Measurements from ENCODE around the gene PRKACA.
"Not testable (repeated sequence)": the region's sequence is repeated elsewhere in the genome, so short reads cannot be mapped to it uniquely, and the experiment has no call there.

PRKACA gene

DNA sequence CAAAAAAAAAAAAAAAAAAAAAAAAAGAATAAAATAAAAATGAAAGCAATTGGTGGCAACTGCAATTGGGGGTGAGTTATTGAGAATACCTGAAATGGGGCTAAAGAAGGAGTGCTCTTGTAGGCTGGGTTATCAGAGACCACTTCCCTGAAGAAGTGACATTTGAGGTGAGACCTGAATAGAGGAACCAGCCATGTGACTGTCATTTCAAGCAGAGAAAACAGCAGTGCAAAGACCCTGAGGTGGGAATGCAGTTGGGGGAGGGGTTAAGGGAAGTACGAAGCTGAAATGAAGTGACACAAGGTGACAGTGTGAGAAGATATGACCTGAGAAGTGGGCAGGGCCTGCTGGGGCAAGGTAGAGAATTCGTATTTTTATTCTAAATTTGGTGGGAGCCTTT lies 51.4 kb downstream of the PRKACA start:
- DNase-seq (ENCODE audit: low spot score): no peak

DNA sequence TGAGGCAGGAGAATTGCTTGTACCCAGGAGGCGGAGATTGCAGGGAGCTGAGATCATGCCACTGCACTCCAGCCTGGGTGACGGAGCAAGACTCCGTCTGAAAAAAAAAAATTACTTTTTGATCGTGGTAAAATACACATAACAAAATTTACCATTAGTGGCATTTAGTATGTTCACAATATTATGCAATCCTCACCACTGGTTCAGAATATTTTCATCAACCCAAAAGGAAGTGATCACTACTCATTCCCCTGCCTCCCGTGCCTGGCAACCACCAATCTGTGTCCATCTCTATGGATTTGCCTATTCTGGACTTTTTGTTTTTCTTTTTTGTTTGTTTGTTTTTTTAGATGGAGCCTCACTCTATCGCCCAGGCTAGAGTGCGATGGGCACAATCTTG lies 54.5 kb downstream of the PRKACA start:
- no peak for DNase-seq (ENCODE audit: low spot score)

DNA sequence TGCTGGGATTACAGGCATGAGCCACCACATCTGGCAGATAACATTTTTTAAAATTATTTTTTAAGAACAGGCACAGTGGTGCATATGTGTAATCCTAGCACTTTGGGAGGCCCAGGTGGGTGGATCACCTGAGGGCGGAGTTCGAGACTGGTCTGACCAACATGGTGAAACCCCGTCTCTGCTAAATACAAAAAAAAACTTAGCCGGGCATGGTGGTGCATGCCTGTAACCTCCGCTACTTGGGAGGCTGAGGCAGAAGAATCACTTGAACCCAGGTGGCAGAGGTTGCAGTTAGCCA lies 55.1 kb downstream of the PRKACA start:
- DNase-seq (ENCODE audit: low spot score): no peak

DNA sequence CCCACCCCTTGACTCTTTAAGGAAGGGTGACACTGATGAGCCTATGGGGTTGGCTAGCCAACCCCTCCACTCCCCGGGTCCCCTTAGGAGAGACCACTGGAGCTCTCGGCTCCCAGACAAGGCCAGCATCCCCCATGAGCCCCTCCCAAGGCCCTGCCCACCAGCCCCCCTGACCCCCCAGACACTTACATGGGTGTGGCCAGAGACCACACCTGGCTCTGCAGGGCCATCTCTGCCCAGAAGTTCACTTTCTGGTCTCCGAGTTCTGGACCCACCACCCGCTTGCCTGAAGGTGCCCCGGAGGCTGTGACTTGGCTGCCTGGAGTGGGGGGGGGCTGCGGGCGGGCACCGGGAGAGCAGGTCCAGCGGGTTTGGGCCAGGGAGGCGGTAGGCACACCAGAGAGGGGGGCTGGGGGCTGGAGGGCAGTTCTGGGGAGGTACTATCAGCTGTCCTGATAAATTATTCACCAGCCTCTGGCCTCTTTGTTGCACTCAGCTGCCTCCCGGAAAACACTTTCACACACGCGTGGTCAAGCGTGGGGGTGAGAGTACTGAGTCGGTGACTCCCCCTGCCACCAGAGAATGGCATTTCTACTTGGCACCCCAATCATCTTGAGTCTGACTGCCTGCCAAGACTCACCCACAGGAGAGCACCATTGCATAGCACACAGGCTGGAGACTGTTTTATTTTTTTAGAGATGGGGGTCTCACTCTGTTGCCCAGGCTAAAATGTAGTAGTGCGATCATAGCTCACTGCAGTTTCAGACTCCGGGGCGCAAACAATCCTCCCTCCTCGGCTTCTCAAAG lies 55.6 kb downstream of the PRKACA start, which contains the start of gene PALM3:
PALM3 (minus strand) TSS at position 326 of the 807 bp plus-strand sequence; CDS start at position 230, 96 bp downstream.
- DNase-seq (ENCODE audit: low spot score): no peak

DNA sequence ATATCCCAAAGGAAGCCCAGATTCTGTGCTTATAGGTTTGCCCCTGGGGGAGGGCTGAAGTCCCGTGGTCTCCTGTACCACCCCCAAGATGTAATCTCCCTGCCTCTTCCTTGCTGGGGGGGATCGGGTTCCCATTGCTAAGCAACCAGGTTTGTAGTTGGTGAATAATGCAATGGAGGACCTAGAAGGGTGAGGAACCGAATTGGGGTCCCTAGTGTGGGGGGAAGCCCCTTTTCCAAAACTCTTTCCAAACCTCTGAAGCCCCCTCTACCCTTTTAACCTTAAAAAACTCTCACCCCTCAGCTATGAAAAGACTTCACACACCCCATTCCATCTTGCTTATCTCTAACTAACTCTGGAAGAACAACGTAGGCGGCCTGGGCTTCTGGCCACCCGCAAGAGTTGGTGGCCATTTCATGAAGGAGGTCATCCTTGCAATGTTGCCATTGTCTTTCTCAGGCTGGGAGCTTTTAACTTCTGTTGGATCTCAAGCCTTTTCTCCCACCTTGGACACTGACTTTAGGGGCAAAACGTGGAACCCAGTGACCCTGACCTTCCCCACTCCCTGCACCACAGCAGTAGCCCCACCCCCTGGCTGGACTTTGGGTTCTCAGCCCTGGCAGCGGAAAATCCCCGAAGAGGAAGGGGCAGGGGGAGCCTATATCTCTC lies 56.3 kb downstream of the PRKACA start:
- DNase-seq (ENCODE audit: low spot score): no peak

DNA sequence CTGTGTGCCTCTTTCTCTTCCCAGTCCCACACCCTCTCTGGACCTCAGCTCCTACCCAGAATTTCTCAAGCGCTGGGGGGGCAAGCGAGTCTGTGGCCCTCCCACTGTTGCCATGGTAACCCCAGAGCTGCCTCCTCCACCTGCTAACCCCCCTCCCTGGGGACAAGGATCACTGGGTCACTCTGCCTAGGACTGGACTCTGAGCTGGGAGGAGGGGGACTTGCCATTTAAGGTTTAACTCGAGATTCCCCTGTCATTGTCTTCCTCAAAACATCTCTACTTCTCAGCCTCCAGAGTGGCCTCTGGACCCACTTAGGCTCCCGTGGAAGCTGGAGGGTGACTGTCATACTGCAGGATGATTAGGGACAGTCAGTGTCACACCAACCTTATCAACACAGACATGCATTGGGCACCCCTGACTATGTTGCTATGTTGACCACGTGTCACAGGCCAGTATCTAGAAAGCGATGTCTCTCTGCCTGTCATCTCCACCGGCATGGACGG lies 57.9 kb downstream of the PRKACA start:
- DNase-seq (ENCODE audit: low spot score): peak; percentile 47

DNA sequence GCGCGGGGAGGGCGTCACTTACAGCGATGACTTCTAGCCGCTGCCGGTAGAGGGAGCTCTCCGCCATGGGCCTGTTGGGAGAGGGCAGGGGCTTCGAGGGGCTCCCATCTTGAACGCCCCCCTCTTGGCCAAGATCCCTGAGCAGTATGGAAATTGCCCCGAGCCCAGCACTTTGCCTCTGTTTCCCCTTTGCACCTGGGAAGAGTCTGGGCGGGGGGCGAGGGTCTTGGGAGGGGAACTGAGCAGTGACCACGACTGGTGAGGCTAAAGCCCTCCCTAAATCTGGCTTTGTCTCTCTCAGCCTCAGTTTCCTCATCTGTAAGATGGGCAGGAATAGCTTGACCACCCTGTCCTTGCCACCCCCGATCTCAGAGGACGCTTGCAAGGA lies 58.5 kb downstream of the PRKACA start:
- peak; percentile 26 for DNase-seq (ENCODE audit: low spot score)

DNA sequence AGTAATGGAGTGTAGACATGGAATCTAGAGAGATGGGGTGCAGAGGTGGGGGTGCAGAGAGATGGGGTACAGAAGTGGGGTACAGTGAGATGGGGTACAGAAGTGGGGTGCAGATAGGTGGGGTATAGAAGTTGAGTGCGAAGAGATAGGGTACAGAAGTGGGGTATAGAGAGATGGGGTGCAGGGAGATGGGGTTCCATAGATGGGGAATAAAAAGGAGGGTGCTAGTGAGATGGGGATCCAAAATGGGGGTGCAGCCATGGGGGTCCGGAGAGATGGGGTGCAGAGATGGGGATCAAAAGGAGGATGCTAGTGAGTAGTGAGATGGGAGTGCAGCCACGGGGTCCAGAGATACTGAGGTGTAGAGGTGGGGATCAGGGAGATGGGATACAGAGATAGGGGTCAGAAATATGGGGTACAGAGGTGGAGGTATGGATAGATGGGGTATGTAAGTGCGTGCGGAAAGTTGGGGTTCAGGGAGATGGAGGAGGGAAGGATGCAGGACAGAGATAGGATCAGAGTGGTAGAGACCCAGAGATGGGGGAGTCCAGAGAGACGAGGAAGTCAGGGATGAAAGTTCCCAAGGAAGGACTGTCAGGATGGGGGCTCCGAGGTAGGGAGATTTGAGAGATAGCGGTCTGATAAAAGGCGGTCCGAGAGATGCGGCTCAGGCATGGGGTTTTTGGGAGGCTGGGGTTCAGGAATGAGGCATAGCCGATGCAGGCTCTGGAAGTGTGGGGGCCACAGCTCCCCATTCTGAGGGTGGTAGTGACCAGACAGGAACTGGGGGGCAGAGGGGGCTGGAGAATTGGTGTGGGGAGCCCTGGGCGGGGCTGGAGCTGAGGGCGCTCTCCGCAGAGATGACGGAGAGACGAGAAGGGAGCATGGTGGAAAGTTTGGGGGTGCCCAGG lies 59.1 kb downstream of the PRKACA start:
- DNase-seq (ENCODE audit: low spot score): no peak

DNA sequence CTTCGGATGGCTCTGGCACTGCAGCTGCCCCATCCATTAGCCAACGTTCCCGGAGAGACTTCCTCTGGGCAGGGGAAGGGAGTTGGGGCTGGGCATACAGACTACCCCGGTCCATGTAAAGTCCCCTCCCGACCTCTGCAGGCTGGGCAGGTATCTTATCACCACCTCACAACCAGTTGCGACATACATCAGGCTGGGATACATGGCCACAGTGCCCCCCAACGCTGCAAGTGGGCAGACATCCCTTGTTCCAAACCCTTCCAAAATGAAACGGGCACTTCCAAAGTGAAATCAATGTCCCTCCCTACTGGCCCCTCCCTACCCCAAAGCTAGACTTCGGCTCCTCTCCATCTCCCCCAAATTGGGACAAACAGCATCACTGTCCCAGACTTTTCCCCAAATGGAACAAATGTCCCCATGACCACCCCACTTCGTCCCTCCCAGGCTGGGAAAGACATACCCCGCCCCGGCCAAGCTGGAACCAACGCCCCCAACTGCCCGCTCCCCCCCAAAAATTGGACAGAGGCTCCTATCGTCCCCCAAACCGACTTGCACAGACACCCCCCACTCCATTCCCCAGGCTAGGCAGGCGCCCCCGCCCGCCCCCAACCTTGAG lies 60.7 kb downstream of the PRKACA start:
- DNase-seq (ENCODE audit: low spot score): no peak

DNA sequence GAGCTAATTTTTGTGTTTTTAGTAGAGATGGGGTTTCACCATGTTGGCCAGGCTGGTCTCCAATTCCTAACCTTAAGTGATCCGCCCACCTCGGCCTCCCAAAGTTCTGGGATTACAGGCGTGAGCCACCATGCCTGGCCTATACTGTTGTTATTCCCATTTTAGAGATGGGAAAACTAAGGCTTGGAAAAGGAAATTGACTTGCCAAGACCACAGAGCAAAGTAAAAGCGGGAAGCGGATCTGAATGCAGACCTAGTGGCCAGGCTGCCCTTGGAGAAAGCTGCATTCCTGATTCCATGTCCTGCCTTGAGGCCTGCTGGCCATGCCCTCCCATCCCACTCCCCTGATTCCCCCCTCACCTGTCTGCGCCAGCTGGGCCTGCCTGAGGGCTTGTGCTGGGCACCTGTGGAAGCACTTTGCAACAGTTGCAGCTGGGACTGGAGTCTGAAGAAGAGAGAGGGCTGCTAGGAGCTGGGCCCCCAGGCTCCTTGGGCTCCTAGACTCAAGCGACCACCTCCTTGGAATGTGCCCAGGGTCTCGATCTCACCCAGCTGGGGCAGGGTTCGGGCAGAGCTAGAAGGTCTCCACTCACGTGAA lies 61.4 kb downstream of the PRKACA start:
- DNase-seq (ENCODE audit: low spot score): no peak

DNA sequence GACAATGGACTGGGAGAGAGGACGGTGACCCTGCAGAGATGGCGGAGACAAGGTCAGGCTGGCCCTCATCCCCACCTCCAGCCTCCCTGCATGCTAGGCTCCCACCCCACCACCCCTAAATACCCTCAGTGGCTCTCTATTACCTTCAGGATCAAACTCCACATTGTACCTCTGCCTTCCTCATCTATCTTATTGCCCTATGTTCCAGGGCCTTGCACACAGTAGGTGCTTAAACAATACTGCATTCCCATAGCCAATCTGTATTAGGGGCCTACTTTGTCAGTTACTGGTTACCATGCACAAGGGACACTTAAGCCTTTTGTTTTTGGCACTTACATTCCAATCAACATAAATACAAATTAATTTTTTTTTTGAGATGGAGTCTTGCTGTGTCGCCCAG lies 62.2 kb downstream of the PRKACA start:
- no peak for DNase-seq (ENCODE audit: low spot score)

DNA sequence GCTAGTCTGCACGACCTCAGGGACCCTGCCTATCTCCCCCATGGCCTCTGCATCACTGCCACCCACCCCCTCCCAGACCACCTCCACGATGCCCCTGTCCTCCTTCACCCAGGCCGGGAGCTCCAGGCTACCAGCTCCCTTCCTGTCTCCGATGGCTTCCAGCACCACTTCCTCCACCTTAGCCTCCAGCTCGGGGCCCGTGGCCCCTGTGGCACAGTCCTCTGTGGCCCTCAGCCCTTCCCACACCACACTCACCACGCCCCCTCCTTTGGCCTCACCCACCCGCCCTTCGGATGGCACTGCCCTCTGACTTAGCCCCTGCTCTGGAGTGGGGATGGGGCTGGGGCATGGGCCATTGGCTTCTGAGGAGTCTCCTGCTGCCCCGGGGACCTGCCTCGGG lies 62.8 kb downstream of the PRKACA start:
- no peak for DNase-seq (ENCODE audit: low spot score)

DNA sequence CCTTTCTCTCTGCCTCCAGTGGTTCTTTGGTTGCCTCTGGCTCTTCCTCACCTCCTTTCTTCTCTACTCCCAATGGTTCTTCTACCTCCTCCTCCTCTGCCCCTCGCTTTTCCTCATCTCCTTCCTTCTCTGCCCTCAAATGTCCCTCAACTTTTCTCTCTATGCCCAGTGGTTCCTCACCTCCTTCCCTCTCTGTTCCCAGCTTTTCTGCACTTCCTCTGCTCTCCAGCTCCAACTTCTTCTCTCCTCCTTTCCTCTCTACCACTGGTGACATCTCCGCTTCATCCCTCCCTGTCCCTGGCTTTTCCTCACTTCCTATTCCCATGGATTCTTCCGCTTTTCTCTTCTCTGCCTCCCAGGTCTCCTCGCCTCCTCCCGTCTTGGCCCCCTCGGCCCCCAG lies 63.5 kb downstream of the PRKACA start:
- no peak for DNase-seq (ENCODE audit: low spot score)

DNA sequence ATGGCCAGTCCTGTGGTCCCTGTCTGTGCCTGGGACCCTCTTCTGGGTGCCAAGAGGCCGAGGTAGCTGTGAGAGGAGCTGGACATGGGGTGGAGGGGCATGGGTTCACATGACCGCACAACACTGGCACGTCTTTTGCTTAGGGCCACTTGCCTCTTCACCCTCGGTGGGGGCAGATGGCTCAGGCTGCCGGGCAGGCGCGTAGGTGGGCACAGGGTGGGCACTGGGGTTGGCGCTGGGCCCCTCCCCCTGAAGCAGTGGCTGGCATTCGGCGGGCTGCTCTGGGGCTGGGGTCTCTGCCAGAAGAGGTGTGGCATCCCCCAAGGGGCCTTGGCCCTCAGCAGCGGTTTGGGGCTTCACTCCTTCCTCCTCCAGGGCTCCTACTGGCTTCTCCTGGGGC lies 64.1 kb downstream of the PRKACA start:
- DNase-seq (ENCODE audit: low spot score): no peak

DNA sequence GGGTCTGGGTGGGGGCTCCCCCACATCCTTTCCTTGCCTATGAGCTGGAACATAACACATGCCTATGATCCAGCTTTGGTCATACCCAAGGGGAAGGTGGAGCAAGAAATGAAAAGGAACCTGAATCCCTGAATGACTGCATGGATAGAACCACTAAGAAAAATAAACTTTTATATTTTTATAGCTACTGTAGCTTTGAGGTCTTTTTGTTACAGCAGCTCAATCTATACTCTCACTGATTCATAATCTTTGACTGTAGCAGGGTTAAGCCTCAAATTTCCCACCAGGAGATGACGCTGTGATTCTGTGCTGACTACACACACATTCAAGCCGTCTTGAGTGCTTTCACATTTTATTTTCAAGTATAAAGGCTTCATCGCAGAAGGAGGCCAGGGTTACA lies 64.5 kb downstream of the PRKACA start:
- DNase-seq (ENCODE audit: low spot score): no peak

DNA sequence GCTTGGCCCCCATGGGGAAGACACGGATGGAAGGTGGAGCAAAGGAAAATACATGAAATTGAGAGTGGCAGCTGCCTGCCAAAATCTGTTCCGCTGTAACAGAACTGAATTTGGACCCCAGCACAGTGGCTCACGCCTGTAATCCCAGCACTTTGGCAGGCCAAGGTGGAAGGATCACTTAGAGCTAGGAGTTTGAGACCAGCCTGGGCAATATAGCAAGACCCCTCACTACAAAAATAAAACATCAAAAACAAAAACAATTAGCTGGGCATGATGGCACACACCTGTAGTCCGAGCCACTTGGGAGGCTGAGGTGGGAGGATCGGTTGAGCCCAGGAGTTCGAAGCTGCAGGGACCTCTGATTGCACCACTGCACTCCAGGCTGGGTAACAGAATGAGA lies 65.1 kb downstream of the PRKACA start:
- no peak for DNase-seq (ENCODE audit: low spot score)

DNA sequence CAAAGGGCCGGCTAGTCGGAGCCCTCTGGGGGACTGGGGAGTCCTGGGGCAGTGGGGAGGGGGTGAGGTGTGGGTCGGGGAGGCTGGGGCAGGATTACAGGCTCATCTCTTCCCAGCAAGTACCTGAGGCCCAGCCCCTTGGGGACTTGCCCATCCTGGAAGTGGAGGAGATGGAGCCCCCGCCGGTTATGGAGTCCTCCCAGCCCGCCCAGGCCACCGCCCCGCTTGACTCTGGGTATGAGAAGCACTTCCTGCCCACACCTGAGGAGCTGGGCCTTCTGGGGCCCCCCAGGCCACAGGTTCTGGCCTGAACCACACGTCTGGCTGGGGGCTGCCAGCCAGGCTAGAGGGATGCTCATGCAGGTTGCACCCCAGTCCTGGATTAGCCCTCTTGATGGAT lies 65.6 kb downstream of the PRKACA start:
- DNase-seq (ENCODE audit: low spot score): no peak

DNA sequence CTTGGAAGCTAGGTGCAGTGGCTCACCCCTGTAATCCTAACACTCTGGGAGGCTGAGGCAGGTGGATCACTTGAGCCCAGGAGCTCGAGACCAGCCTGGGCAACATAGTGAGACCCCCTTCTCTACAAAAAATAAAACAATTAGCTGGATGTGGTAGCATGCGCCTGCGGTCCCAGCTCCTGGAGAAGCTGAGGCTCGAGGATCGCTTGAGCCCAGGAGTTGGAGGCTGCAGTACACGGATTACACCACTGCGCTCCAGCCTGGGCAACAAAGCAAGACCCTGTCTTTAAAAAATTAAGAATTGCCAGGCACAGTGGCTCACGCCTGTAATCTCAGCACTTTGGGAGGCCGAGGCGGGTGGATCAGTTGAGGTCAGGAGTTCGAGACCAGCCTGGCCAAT lies 66.6 kb downstream of the PRKACA start:
- DNase-seq (ENCODE audit: low spot score): not testable (repeated sequence)

DNA sequence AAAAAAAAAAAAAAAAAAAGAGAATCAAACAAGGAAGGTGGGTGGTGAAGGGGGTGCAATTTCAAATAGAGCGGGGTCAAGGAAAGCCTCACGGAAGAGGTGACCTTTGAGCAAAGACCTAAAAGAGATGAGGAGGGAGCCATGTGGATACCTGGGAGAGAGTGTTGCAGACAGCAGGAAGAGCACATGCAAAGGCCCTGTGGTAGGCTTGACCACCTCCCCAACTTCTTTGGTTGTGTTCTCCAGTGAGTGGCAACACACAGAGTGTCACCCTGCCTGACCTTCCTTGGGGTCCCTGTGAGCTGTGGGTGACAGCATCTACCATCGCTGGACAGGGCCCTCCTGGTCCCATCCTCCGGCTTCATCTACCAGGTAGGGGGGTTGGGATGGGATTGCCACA lies 67.0 kb downstream of the PRKACA start:
- no peak for DNase-seq (ENCODE audit: low spot score)

DNA sequence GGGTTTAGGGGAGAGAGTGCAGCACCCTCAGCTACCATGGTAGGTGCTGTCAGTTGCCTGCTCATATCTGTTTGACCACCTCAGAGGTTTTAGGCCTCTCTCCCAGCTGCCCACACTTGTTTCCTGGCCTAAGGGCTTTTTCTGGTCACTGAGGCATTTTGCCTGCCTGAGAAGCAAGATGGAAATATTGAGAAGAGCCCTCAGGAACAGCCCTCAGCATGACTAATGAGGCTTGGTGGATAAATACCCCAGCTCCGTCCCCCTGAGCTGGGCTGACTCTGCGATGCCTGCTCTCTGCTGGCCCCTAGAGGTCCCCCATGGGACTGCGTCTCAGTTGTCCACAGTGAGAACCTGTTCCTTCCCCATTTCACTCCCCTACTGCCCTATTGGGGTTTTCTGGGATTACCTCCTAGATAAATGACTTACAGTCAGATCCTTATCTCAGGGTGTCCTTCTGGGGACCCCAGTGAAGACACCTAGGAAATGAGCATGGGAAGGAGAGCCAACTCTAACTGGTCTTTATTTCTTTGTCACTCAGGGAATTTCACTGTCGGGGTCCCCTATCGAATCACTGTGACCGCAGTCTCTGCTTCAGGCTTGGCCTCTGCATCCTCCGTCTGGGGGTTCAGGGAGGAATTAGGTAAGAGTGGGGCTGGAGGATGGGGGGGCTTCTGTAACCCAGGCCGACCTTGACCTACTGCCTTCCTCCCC lies 69.0 kb downstream of the PRKACA start:
- DNase-seq (ENCODE audit: low spot score): peak; percentile 69

DNA sequence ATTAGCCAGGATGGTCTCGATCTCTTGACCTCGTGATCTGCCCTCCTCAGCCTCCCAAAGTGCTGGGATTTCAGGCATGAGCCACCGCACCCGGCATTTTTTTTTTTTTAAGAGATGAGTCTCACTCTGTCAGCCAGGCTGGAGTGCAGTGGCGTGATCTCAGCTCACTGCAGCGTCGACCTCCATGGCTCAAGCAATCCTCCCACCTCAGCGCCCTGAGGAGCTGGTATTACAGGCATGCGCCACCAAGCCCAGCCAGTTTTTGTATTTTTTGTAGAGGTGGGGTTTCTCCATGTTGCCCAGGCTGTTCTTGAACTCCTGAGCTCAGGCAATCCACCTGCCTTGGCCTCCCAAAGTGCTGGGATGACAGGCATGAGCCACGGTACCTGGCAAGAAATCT lies 69.7 kb downstream of the PRKACA start:
- DNase-seq (ENCODE audit: low spot score): not testable (repeated sequence)
